Measurements from ENCODE around the gene GPC3. TPM values are rescaled to one million over a fixed set of nuclear protein-coding genes. Genes with fewer than 3 reads are reported as not detected.

GPC3 gene
- total RNA-seq, 4 donors from 2014 or later = 1.2 to 13.3 (median 8.0) TPM

DNA sequence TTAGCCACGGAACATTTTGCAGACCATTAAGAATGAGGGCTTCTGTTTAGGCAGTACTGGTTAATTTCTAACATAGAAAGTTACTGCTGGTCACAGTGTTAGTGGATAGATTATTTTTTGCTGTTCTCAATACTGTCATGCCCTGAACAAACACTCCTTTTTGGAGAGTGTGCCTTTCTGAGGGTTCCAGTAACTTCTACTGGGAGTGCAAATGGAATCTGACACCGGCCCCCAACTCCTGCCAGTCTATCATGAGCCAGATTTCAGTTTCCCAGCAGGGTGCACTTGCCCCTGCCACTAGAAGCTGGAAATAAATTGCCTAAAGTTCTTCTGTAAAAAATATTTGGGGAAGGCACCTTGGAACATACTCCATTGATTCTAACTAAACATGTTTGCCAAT is 345.7 kb downstream of the GPC3 start:
- intact Hi-C loops (cut with DNase I) = no loop called here
- 60% methylated on average over 2 of the region's 2 CpGs for WGBS

GRCh38 chrX:133638285-133638684 is 347.1 kb downstream of the GPC3 start:
- peaks cover 0 to 35% (median 17%) of the 10 kb centered on the region in 4 donors for H3K4me1 ChIP-seq
- 72% methylated on average over 4 of the region's 4 CpGs for WGBS
- TF ChIP-seq CTCF (IDR thresholded peaks at IDR 0.05) = no peak
- no peak for TF ChIP-seq EP300 (IDR thresholded peaks at IDR 0.05)
- TF ChIP-seq POLR2AphosphoS5 (IDR thresholded peaks at IDR 0.05) = no peak
- TF ChIP-seq POLR2A (IDR thresholded peaks at IDR 0.05; ENCODE audit: low read depth) = no peak
- DNase-seq (ENCODE audit: extremely low spot score) = no peak
- intact Hi-C loops (cut with DNase I) = no loop called here
- no peak overlapping the region for H3K4me3 ChIP-seq
- H3K36me3 ChIP-seq = no peaks in the 10 kb centered on the region
- no peaks in the 10 kb centered on the region for H3K27me3 ChIP-seq
- H3K9me3 ChIP-seq = no peaks in the 10 kb centered on the region
- no peak overlapping the region for H3K27ac ChIP-seq (replicated peaks in 1 of 4)

More for the DNA sequence above, 345.7 kb downstream of the GPC3 start:
- peaks cover 0 to 31% (median 17%) of the 10 kb centered on the region in 4 donors for H3K4me1 ChIP-seq
- no peaks in the 10 kb centered on the region for H3K9me3 ChIP-seq
- H3K27me3 ChIP-seq = no peaks in the 10 kb centered on the region
- no peak for DNase-seq (ENCODE audit: extremely low spot score)
- H3K4me3 ChIP-seq = no peak overlapping the region
- TF ChIP-seq CTCF (IDR thresholded peaks at IDR 0.05) (no peak), POLR2A (IDR thresholded peaks at IDR 0.05; ENCODE audit: low read depth) (no peak), EP300 (IDR thresholded peaks at IDR 0.05) (no peak), POLR2AphosphoS5 (IDR thresholded peaks at IDR 0.05) (no peak)
- no peaks in the 10 kb centered on the region for H3K36me3 ChIP-seq
- H3K27ac ChIP-seq (replicated peaks in 1 of 4) = no peak overlapping the region

DNA sequence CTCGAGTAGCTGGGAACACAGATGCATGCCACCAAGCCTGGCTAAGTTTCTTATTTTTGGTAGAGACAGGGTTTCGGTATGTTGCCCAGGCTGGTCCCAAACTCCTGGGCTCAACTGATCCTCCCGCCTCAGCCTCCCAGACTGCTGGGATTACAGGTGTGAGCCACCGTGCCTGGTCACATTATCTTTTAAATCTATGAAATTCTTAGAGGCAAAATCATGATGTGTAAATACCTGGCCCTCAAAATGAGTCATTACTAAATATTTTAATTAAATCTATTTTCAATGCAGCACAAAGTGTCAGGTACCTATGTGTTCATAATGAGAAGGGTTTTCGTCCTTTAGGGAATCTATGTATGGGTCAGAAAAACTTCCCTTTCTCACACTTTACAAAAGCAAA is 347.6 kb downstream of the GPC3 start:
- H3K36me3 ChIP-seq = no peaks in the 10 kb centered on the region
- no peak overlapping the region for H3K27ac ChIP-seq (replicated peaks in 1 of 4)
- WGBS = 87% methylated on average over 5 of the region's 5 CpGs
- H3K4me1 ChIP-seq = peaks cover 0 to 35% (median 17%) of the 10 kb centered on the region in 4 donors
- H3K4me3 ChIP-seq = no peak overlapping the region
- TF ChIP-seq EP300 (IDR thresholded peaks at IDR 0.05) (no peak), POLR2A (IDR thresholded peaks at IDR 0.05; ENCODE audit: low read depth) (no peak), CTCF (IDR thresholded peaks at IDR 0.05) (no peak), POLR2AphosphoS5 (IDR thresholded peaks at IDR 0.05) (no peak)
- H3K9me3 ChIP-seq = no peaks in the 10 kb centered on the region
- no peaks in the 10 kb centered on the region for H3K27me3 ChIP-seq
- DNase-seq (ENCODE audit: extremely low spot score) = no peak
- intact Hi-C loops (cut with DNase I) = no loop called here

DNA sequence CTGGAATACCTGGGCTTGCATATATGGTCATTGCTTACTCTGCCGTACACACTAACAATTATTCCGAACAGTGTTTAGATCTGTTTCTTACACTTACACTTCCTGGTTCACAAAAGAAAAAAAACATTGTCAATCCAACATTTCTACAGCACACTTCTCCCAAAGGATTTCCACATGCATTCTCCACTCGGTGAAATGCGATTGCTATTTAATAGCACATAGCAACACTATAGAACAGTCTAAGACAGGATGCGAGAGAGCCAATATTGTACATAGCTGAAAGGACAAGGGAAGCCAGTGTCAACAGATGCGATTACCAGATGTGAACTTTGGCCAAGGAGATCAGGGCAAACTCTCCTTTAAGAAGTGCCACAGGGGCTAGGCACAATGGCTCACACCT is 349.4 kb downstream of the GPC3 start:
- intact Hi-C loops (cut with DNase I) = no loop called here
- TF ChIP-seq POLR2AphosphoS5 (IDR thresholded peaks at IDR 0.05) (no peak), EP300 (IDR thresholded peaks at IDR 0.05) (no peak), CTCF (IDR thresholded peaks at IDR 0.05) (no peak), POLR2A (IDR thresholded peaks at IDR 0.05; ENCODE audit: low read depth) (no peak)
- Histone ChIP-seq H3K27ac (replicated peaks in 1 of 4) (no peak overlapping the region), H3K4me3 (no peak overlapping the region), H3K27me3 (no peaks in the 10 kb centered on the region), H3K9me3 (no peaks in the 10 kb centered on the region), H3K36me3 (no peaks in the 10 kb centered on the region), H3K4me1 (peaks cover 0 to 35% (median 17%) of the 10 kb centered on the region in 4 donors)
- DNase-seq (ENCODE audit: extremely low spot score) = no peak
- 73% methylated on average over 6 of the region's 6 CpGs for WGBS

DNA sequence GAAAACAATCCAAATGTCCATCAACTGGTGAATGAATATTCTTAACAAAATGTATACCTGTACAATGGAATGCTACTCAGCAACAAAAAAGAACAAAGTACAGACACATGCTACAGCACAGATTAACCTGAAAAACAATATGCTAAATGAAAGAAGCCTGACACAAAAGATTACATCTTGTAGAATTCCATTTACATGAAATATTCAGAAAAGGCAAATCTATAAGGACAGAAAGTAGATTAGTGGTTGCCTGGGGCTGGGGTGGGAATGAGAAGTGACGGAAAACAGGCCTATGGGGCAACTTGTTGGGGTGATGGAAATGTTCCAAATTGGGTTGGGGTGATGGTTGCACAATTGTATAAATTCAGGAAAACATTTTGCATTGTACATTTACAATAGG is 351.0 kb downstream of the GPC3 start:
- 89% methylated on average over 1 of the region's 1 CpG for WGBS
- Histone ChIP-seq H3K27me3 (no peaks in the 10 kb centered on the region), H3K36me3 (no peaks in the 10 kb centered on the region), H3K4me1 (peaks cover 0 to 33% (median 18%) of the 10 kb centered on the region in 4 donors), H3K4me3 (no peak overlapping the region), H3K27ac (replicated peaks in 1 of 4) (no peak overlapping the region), H3K9me3 (no peaks in the 10 kb centered on the region)
- intact Hi-C loops (cut with DNase I) = no loop called here
- no peak for DNase-seq (ENCODE audit: extremely low spot score)
- TF ChIP-seq POLR2AphosphoS5 (IDR thresholded peaks at IDR 0.05) = no peak
- TF ChIP-seq POLR2A (IDR thresholded peaks at IDR 0.05; ENCODE audit: low read depth) = no peak
- no peak for TF ChIP-seq CTCF (IDR thresholded peaks at IDR 0.05)
- no peak for TF ChIP-seq EP300 (IDR thresholded peaks at IDR 0.05)

All from esophagus muscularis mucosa (tissue), 4 donors.